ENCODE results near the gene DEPDC5. TPM values are rescaled to one million over a fixed set of nuclear protein-coding genes. Genes with fewer than 3 reads are reported as not detected.

The DEPDC5 gene
- total RNA-seq, 1 donor from 2014 or later, result 13.0 TPM

GRCh38 chr22:31726692-31727091 lies 27.1 kb upstream of the DEPDC5 start:
- Histone ChIP-seq H3K9ac (ENCODE audit: low read length) (no peak overlapping the region), H2AFZ (ENCODE audit: low read depth, low read length) (no peak overlapping the region), H3K4me1 (ENCODE audit: insufficient read depth, low read length) (no peaks in the 10 kb centered on the region), H3K79me2 (ENCODE audit: insufficient read depth, low read length) (peaks cover 42% of the 10 kb centered on the region), H3K4me2 (ENCODE audit: low read length) (no peak overlapping the region), H3K27me3 (ENCODE audit: insufficient read depth, low read length) (no peaks in the 10 kb centered on the region), H3K36me3 (ENCODE audit: insufficient read depth, low read length) (peaks cover 24% of the 10 kb centered on the region), H3K4me3 (ENCODE audit: insufficient read depth, low read depth, low read length) (no peak overlapping the region), H3K9me3 (ENCODE audit: insufficient read depth, low read depth, low read length) (no peaks in the 10 kb centered on the region), H3K27ac (ENCODE audit: low read depth, low read length) (no peak overlapping the region), H4K20me1 (ENCODE audit: insufficient read depth, low read length) (peaks cover 31% of the 10 kb centered on the region)
- H3K4me1 Mint-ChIP-seq (ENCODE audit: low read depth, unreplicated experiment), result no peaks in the 10 kb centered on the region
- TF ChIP-seq EZH2 (IDR thresholded peaks at IDR 0.05; ENCODE audit: insufficient read depth, low read length) (no peak), CTCF (IDR thresholded peaks at IDR 0.05; ENCODE audit: insufficient read depth, low read depth, low read length) (no peak)
- no peak overlapping the region for H3K4me3 Mint-ChIP-seq (ENCODE audit: unreplicated experiment)
- no peaks in the 10 kb centered on the region for H3K9me3 Mint-ChIP-seq (ENCODE audit: unreplicated experiment)
- H3K36me3 Mint-ChIP-seq (ENCODE audit: low read depth, unreplicated experiment), result peaks cover 6% of the 10 kb centered on the region
- H3K27ac Mint-ChIP-seq (ENCODE audit: unreplicated experiment), result no peak overlapping the region
- no peak for DNase-seq (ENCODE audit: low read depth)
- no peak for FAIRE-seq
- H3K27me3 Mint-ChIP-seq (ENCODE audit: low read depth, unreplicated experiment), result no peaks in the 10 kb centered on the region

DNA sequence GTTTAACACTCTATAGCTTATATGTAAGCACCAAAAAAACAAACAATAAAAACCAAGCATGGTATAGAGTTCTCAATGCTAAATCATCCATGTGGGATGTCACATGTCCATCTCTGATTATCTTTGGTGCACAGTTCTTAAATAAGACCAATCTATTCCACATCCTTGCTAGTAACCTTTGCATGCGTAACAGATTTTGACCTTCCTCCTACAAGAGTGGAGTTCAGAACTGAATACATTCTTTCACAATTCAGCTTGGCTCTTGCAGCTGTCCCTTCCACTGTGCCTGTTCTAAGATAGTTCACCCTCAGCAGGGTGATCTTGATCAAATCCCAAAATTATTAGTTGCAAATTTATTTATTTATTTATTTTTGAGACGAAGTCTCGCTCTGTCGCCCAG lies 25.0 kb upstream of the DEPDC5 start:
- peaks cover 60% of the 10 kb centered on the region for H3K79me2 ChIP-seq (ENCODE audit: insufficient read depth, low read length)
- H2AFZ ChIP-seq (ENCODE audit: low read depth, low read length), result no peak overlapping the region
- H3K4me1 ChIP-seq (ENCODE audit: insufficient read depth, low read length), result no peaks in the 10 kb centered on the region
- no peak overlapping the region for H3K4me3 ChIP-seq (ENCODE audit: insufficient read depth, low read depth, low read length)
- DNase-seq (ENCODE audit: low read depth), result no peak
- peaks cover 8% of the 10 kb centered on the region for H3K36me3 Mint-ChIP-seq (ENCODE audit: low read depth, unreplicated experiment)
- TF ChIP-seq CTCF (IDR thresholded peaks at IDR 0.05; ENCODE audit: insufficient read depth, low read depth, low read length) (no peak), EZH2 (IDR thresholded peaks at IDR 0.05; ENCODE audit: insufficient read depth, low read length) (no peak)
- H3K36me3 ChIP-seq (ENCODE audit: insufficient read depth, low read length), result peaks cover 14% of the 10 kb centered on the region
- H3K9me3 ChIP-seq (ENCODE audit: insufficient read depth, low read depth, low read length), result no peaks in the 10 kb centered on the region
- H4K20me1 ChIP-seq (ENCODE audit: insufficient read depth, low read length), result peaks cover 38% of the 10 kb centered on the region
- no peak overlapping the region for H3K27ac ChIP-seq (ENCODE audit: low read depth, low read length)
- FAIRE-seq, result no peak
- H3K4me1 Mint-ChIP-seq (ENCODE audit: low read depth, unreplicated experiment), result peaks cover 4% of the 10 kb centered on the region
- no peak overlapping the region for H3K4me3 Mint-ChIP-seq (ENCODE audit: unreplicated experiment)
- no peak overlapping the region for H3K27ac Mint-ChIP-seq (ENCODE audit: unreplicated experiment)
- no peaks in the 10 kb centered on the region for H3K9me3 Mint-ChIP-seq (ENCODE audit: unreplicated experiment)
- no peaks in the 10 kb centered on the region for H3K27me3 ChIP-seq (ENCODE audit: insufficient read depth, low read length)
- H3K9ac ChIP-seq (ENCODE audit: low read length), result no peak overlapping the region
- H3K27me3 Mint-ChIP-seq (ENCODE audit: low read depth, unreplicated experiment), result no peaks in the 10 kb centered on the region
- no peak overlapping the region for H3K4me2 ChIP-seq (ENCODE audit: low read length)

- no peak for DNase-seq (ENCODE audit: low read depth)
- Histone ChIP-seq H3K36me3 (ENCODE audit: insufficient read depth, low read length) (peaks cover 6% of the 10 kb centered on the region), H3K79me2 (ENCODE audit: insufficient read depth, low read length) (peaks cover 64% of the 10 kb centered on the region), H3K9me3 (ENCODE audit: insufficient read depth, low read depth, low read length) (no peaks in the 10 kb centered on the region), H4K20me1 (ENCODE audit: insufficient read depth, low read length) (peaks cover 39% of the 10 kb centered on the region), H2AFZ (ENCODE audit: low read depth, low read length) (no peak overlapping the region), H3K27me3 (ENCODE audit: insufficient read depth, low read length) (no peaks in the 10 kb centered on the region), H3K4me2 (ENCODE audit: low read length) (no peak overlapping the region), H3K4me3 (ENCODE audit: insufficient read depth, low read depth, low read length) (no peak overlapping the region), H3K4me1 (ENCODE audit: insufficient read depth, low read length) (peaks cover 12% of the 10 kb centered on the region), H3K27ac (ENCODE audit: low read depth, low read length) (no peak overlapping the region), H3K9ac (ENCODE audit: low read length) (no peak overlapping the region)
- H3K36me3 Mint-ChIP-seq (ENCODE audit: low read depth, unreplicated experiment), result peaks cover 5% of the 10 kb centered on the region
- H3K4me1 Mint-ChIP-seq (ENCODE audit: low read depth, unreplicated experiment), result peaks cover 15% of the 10 kb centered on the region
- TF ChIP-seq CTCF (IDR thresholded peaks at IDR 0.05; ENCODE audit: insufficient read depth, low read depth, low read length) (no peak), EZH2 (IDR thresholded peaks at IDR 0.05; ENCODE audit: insufficient read depth, low read length) (no peak)
- no peak overlapping the region for H3K4me3 Mint-ChIP-seq (ENCODE audit: unreplicated experiment)
- H3K27me3 Mint-ChIP-seq (ENCODE audit: low read depth, unreplicated experiment), result no peaks in the 10 kb centered on the region
- H3K27ac Mint-ChIP-seq (ENCODE audit: unreplicated experiment), result no peak overlapping the region
- H3K9me3 Mint-ChIP-seq (ENCODE audit: unreplicated experiment), result no peaks in the 10 kb centered on the region
- no peak for FAIRE-seq
Observed at GRCh38 chr22:31730344-31730711, 23.5 kb upstream of the DEPDC5 start.
